Measurements from ENCODE around the gene PKLR.
A peak's percentile ranks its signal among the peaks of the same experiment; 100 is the strongest.
"Not testable (repeated sequence)": the region's sequence is repeated elsewhere in the genome, so short reads cannot be mapped to it uniquely, and the experiment has no call there.

Gene PKLR

GRCh38 chr1:155301342-155301841 lies at the start of gene PKLR:
PKLR (minus strand) TSS chr1:155301438; CDS start chr1:155301395, 43 bp downstream.
- no peak for DNase-seq (ENCODE audit: low spot score)

DNA sequence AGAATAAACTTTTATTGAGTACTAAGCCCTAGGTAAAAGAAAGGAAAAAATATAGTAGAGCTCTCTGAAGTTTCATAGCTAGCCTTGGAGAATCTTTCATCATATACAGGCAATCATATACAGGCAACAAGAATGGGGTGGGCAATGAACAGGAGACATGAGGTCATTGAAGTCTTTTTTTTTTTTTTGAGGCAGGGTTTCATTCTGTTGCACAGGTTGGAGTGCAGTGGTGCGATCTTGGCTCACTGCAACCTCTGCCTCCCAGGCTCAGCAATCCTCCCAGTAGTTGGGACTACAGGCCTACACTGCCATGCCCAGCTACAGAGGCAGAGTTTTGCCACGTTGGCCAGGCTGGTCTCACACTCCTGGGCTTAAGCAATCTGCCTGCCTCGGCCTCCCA lies 41.6 kb upstream of the PKLR start:
- DNase-seq (ENCODE audit: low spot score): no peak

DNA sequence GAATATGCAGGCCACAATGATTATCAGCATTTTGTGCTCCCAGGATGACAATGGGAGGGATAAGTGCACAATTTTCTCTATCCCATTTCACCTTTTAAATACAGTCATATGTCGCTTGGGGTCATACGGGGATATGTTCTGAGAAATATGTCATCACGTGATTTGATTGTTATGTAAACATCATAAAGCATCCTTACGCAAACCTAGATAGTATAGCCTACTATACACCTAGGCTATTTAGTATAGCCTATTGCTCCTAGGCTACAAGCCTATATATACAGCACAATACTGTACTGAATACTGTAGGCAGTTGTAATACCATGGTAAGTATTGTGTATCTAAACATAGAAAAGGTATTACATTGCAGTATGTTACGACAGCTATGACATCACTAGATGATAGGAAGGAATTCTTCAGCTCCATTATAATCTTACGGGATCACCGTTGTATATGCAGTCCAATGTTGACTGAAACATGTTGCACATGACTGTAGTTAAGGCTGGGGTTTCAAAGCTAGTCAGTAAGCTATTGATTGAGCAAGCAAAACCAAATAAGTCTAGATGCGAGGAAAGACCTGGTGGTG lies 38.4 kb upstream of the PKLR start:
- no peak for DNase-seq (ENCODE audit: low spot score)

DNA sequence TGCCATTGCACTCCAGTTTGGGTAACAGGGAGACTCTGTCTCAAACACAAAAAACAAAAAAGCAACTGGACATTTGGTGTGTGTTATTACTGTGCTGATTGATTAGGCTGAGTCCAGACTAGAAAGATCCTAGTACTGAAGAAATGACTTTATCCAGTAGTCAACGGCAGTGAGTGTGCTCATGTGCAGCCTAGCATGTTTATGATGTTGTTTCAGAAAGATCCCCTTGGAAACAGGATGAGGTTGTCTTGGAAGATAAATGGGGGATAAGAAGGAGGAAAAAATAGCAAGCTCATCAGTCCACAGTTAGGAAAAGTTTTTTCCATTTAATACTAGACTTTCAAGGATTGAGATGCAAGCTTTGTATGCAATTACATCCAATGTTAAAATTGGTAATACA lies 33.7 kb upstream of the PKLR start:
- DNase-seq (ENCODE audit: low spot score): no peak

DNA sequence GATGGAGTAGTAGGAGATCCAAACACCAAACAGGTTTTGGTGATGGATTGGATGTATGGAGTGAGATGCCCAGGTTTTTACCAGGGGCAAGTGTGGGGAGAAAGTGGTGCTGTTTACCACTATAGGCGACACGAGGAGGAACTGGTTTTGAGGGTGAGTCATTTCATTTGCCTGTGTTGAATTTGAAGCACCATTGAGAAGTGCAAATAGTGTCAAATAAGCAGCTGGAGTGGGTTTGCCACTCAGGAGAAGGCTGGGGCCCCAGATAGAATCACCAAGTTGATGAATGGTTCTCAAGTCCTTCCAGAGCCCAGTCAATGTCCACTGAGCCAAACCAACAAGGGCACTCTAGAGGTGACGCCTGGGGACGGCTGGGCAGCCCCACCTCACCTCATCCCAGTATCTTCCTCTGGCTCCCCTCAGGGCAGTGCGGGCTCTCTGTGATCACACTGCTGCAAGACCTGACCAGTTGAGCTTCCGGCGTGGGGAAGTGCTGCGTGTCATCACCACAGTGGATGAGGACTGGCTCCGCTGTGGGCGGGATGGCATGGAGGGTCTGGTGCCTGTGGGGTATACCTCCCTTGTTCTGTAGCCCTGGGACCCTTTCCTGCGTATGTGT lies 28.9 kb upstream of the PKLR start:
- no peak for DNase-seq (ENCODE audit: low spot score)

- not testable (repeated sequence) for DNase-seq (ENCODE audit: low spot score)
Measured at GRCh38 chr1:155328856-155329255, 27.6 kb upstream of the PKLR start.

- no peak for DNase-seq (ENCODE audit: low spot score)
Measured at GRCh38 chr1:155327981-155328380, 26.7 kb upstream of the PKLR start.

DNA sequence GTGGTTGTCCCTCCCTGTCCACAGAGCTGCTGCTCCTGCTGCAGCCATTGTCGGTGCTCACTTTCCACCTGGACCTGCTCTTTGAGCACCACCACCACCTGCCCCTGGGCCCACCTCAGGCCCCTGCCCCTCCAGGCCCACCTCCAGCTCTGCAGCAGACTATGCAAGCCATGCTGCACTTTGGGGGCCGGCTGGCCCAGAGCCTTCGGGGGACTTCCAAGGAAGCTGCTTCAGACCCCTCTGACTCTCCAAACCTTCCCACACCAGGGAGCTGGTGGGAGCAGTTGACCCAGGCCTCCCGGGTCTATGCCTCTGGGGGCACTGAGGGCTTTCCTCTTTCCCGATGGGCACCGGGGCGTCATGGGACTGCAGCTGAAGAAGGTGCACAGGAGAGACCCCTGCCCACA lies 25.4 kb upstream of the PKLR start:
- no peak for DNase-seq (ENCODE audit: low spot score)

GRCh38 chr1:155326020-155326526 lies 24.8 kb upstream of the PKLR start:
- no peak for DNase-seq (ENCODE audit: low spot score)

GRCh38 chr1:155325603-155325893 lies 24.3 kb upstream of the PKLR start:
- DNase-seq (ENCODE audit: low spot score): no peak

- no peak for DNase-seq (ENCODE audit: low spot score)
Measured at GRCh38 chr1:155324717-155325602, 23.7 kb upstream of the PKLR start.

DNA sequence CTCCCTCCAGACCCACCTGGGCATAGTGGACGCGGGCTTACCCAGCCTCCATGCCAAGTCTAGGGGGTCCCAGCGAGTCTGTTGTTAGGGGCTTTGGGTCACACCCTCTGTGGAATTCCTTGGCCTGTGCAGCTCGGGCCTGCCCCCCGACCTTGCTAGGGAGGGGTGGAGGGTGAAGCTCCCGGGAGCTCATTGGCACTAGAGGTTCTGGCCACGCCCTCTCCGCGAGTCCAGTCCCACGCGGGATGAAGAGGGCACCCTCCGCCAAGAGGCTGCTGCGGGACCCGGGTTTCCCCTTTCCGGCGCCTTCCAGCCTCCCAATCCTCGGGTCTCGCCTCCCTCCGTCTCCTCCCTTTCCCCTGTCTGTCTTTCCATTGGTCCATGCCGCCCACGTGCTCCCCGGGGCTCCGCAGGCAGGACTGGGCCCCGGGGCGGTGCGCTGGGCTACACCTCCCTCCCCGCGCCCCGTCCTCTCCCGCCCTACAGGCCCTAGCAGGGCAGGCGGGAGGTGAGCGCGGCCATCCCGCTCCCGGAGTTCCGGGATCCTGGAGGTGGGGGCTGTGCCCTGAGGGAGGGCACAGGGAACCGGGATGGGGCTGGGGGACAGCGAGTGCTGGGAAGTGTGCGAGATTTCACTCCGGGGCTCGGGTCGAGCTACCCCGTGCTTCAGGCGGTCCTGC lies 22.9 kb upstream of the PKLR start:
- peak; percentile 87 for DNase-seq (ENCODE audit: low spot score)

- DNase-seq (ENCODE audit: low spot score): peak; percentile 82
Measured at GRCh38 chr1:155323729-155324036, 22.4 kb upstream of the PKLR start.

DNA sequence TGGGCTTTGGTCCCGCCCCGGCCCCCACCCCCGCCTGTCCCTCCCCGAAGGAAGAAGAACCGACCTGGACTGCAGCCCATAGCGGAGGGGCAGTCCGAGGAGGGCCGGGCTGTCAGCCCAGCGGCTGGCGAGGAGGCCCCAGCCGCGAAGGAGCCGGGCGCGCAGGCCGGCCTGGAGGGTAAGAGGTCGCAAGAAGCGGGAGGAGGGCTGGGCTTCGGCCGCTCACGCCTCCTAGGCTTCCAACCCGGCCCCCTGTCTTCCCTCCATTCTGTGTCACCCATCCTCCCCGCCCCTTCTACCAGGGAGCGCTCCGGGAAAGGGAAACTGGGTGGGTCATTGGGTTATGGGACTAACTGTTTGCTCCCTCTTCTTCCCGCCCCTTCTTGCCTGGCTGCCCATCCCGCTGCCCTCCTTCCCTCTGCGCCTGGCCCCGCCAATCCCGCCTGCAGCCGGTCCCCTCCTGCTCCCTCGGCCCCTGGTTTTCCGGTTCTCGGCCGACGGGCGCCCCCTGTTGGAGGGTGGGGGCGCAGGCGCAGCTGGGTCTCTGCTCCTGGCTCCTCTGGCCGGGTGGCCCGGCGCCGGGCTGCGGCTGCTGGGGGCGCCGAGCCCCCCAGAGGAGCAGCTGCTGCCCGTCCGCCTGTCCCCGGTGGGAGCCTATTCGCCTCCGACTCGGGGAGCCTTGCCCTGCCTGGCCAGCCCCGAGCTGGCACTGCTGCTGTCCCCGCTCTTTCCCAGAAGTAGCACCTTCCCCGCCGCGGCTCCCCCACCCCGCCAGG lies 21.9 kb upstream of the PKLR start:
- peak; percentile 79 for DNase-seq (ENCODE audit: low spot score)

DNA sequence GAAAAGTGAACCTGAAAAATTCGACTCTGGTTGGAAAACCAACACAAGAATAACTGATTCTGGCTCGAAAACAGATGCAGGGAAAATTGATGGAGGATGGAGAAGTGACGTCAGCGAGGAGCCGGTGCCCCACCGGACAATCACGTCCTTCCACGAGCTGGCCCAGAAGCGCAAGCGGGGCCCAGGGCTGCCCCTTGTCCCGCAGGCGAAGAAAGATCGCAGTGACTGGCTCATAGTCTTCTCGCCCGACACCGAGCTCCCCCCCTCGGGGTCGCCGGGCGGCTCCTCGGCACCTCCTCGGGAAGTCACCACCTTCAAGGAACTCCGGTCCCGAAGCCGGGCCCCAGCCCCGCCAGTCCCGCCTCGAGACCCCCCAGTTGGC lies 21.3 kb upstream of the PKLR start:
- DNase-seq (ENCODE audit: low spot score): no peak

- DNase-seq (ENCODE audit: low spot score): no peak
Measured at GRCh38 chr1:155321639-155322503, 20.6 kb upstream of the PKLR start.

- DNase-seq (ENCODE audit: low spot score): peak; percentile 61
Measured at GRCh38 chr1:155320661-155321617, 19.7 kb upstream of the PKLR start, which contains the start of gene RUSC1. RUSC1 (plus strand) TSS chr1:155320894; CDS start chr1:155321774, 880 bp downstream.

DNA sequence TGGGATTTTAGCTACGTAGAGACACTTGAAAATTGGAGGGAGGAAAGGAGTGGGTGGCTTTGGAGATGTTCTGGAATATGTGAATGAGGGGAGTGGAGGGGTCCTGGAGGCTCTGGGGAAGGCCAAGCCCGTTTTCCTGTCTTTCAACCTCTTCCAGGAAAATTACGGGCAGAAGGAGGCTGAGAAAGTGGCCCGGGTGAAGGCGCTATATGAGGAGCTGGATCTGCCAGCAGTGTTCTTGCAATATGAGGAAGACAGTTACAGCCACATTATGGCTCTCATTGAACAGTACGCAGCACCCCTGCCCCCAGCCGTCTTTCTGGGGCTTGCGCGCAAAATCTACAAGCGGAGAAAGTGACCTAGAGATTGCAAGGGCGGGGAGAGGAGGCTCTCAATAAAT lies 19.0 kb upstream of the PKLR start:
- DNase-seq (ENCODE audit: low spot score): no peak

GRCh38 chr1:155319536-155319935 lies 18.3 kb upstream of the PKLR start:
- no peak for DNase-seq (ENCODE audit: low spot score)

- no peak for DNase-seq (ENCODE audit: low spot score)
Measured at GRCh38 chr1:155318082-155318481, 16.8 kb upstream of the PKLR start.
